Subcutaneous adipose tissue (tissue), 4 donors: ENCODE results near the gene TMEM273. TPM values are rescaled to one million over a fixed set of nuclear protein-coding genes. Genes with fewer than 3 reads are reported as not detected.

Source experiments
- total RNA-seq, 4 donors: library from RNA; depleted of rRNA; stranded (reverse); fragments of >200 nt; gene quantifications; one replicate each; pipeline ENCODE4 v1.1.0, GENCODE V29; 2016
- TF ChIP-seq, protein P1 (sequence below): fragments of 450-650 bp; IDR thresholded peaks from one replicate; pipeline ENCODE4 v1.5.1; 2016; ENCODE audit warnings: low read depth, mild to moderate bottlenecking, control low read depth, antibody characterized with exemption, moderate library complexity

Gene TMEM273
- total RNA-seq, 4 donors from 2014 or later = 16.1 to 48.0 (median 28.3) TPM

- TF ChIP-seq, protein P1, sequence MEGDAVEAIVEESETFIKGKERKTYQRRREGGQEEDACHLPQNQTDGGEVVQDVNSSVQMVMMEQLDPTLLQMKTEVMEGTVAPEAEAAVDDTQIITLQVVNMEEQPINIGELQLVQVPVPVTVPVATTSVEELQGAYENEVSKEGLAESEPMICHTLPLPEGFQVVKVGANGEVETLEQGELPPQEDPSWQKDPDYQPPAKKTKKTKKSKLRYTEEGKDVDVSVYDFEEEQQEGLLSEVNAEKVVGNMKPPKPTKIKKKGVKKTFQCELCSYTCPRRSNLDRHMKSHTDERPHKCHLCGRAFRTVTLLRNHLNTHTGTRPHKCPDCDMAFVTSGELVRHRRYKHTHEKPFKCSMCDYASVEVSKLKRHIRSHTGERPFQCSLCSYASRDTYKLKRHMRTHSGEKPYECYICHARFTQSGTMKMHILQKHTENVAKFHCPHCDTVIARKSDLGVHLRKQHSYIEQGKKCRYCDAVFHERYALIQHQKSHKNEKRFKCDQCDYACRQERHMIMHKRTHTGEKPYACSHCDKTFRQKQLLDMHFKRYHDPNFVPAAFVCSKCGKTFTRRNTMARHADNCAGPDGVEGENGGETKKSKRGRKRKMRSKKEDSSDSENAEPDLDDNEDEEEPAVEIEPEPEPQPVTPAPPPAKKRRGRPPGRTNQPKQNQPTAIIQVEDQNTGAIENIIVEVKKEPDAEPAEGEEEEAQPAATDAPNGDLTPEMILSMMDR = no peak
Observed at GRCh38 chr10:49182776-49183175, 5.4 kb downstream of the TMEM273 start.

DNA sequence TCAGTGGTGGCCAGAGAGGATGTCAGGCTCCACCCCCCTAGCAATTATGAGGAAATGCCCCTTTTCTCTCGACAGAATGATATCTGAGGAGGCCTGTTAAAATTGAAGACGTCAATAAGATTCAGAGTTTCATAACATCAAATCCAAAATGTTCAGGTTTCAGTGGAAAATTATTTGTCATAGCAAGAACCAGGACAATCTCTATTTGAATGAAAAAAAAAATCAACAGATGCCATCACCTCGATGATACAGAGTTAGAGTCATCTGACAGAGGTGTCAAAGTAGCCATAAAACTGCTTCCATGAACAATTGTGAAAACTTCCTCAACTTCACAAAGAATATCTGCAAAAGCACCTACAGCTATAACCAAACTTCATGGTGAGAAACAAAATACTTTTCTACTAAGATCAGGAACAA, 7.7 kb downstream of the TMEM273 start:
- TF ChIP-seq, protein P1 = no peak

DNA sequence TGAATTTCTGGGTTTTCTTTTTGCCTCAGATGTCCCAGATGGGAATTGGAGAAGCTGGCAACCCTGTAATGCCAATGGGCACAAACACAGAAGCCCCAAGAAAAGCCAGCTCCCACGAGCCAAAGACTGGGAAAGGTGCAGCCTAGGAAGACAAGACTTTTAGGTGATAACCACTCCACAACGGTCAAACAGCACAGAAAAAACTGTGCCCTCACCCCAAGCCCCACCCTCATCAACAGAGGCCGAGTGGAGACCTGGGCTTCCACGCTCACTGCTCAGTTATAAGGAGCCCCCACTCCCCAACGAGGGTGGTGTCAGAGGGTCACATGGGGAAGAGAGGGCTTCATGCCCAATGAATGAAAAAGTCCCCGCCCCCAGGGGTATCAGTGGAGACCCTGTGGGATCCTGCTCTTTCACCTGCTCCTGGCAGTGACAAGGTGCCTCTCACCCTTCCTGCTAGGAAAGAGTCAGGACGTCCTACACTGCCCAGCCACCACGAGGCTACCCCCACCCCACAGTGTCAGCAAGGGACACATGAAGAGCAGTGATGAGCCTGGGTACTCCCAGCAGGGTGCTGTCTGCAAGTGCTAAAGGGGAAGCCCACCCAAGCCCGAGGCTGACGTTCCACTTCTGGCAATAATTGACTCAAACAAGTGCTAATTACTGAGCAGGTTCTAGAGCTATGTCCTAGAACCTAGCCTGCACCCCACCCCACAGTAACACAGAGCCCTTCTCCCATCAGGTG, 8.3 kb downstream of the TMEM273 start:
- TF ChIP-seq, protein P1 = no peak

DNA sequence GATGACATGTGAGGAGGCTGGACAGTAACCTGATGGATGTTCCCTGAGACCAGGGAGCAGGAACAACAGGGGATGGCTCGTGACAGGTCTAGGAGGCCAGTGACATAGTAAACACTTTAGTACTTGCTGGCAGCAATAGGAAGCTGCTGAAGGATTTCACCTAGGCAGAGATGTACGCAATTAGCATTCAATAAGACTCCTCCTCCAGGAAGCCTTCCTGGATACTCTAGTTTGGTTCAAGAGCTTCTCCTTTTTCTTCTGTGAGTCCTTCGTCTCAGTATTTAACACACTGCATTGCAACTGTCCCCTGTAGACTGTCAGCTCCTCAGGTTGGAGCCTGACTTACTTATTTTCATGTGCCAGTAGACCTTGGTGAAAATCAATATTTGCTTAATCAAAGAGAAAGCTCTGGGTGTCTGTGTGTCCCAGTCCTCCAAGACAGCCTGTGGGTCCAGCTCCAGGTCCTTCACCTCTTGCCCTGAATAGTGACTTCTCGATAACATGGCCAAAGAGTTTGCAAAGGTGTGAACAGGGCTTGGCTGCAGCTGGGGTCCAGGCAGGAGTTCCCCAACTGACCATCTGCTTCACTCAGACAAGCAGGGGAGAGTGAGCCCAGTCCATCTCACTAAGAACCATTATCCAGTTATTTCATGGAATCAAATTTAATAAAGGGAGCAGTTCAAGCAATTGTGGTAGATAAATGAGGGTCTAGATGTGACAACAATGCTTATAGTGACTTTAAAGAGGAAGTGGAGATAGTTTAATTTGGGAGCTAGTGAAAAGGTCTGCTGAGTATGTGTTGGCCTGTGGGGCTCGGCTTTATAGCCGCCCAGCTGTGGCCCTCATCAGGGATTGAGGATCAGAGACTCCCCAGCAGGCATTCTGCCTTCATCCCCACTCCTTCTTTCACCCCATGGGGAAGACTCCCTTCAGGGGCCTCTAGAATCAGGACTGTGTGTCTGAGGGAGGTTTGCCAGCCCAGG, 9.4 kb downstream of the TMEM273 start:
- TF ChIP-seq, protein P1 = no peak

GRCh38 chr10:49177391-49178355, 10.5 kb downstream of the TMEM273 start:
- TF ChIP-seq, protein P1 = no peak

DNA sequence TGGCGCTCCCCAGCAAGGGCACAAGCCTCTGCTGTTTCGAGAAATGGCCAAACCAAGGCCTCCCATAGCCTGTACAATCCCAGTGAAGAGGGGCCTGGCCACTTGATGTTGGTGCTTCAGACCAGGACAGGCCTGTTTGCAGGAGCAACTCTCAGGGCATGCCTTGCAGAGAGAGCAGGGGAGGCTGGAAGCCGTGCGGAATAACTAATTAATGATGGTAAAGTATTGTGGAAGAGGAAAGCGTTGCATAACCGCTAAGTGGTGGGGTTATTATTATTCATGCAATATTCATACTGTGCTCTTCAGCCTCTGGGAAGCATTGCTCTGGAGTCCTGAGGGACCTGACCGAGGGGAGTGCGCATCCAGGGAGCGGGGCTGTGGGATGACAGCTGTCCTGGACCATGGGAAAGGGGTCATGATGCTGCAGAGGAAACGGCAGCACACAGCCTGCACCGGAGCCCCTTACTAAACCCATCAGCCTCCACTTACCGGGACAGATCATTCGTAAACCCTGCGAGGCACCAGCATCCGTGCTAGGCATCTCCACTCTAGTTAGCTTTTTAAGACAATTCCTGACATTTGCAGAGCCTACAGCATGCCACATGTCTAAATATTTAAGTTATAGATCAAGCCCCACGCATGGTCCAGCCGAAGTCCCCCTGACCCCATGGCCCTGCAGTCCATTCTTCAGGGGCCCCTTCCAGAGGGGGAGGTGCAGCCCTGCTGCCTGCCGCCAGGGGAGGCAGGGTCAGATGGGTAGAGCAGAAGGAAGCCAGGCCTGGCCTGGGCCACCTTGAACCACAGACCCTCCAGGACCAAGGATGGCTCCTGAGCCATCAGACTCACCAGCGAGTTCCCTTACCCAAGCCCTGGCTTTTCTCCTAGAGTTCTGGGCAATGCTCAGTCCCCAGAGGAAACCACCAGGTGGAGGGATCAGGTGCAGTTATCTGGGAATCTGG, 11.6 kb downstream of the TMEM273 start:
- TF ChIP-seq, protein P1 = no peak
